Measurements from ENCODE around the gene IQSEC3.

Gene IQSEC3

GRCh38 chr12:84056-84455 is 17.5 kb downstream of the IQSEC3 start:
- no peak for DNase-seq

GRCh38 chr12:85191-85666 is 18.7 kb downstream of the IQSEC3 start:
- DNase-seq: no peak

- DNase-seq: no peak
Observed at GRCh38 chr12:87315-87714, 20.7 kb downstream of the IQSEC3 start.

GRCh38 chr12:87856-88255 is 21.3 kb downstream of the IQSEC3 start:
- DNase-seq: no peak

- DNase-seq: no peak
Observed at GRCh38 chr12:89653-90052, 23.1 kb downstream of the IQSEC3 start.

- DNase-seq: no peak
Observed at GRCh38 chr12:91213-91612, 24.6 kb downstream of the IQSEC3 start.

- no peak for DNase-seq
Observed at GRCh38 chr12:93266-94005, 26.9 kb downstream of the IQSEC3 start.

GRCh38 chr12:96543-96942 is 30.0 kb downstream of the IQSEC3 start:
- no peak for DNase-seq

- peak; percentile 42 for DNase-seq
Observed at GRCh38 chr12:98924-99352, 32.4 kb downstream of the IQSEC3 start.

- no peak for DNase-seq
Observed at GRCh38 chr12:99605-100004, 33.0 kb downstream of the IQSEC3 start.

GRCh38 chr12:101969-102878 is 35.7 kb downstream of the IQSEC3 start:
- DNase-seq: no peak

- peak; percentile 55 for DNase-seq
Observed at GRCh38 chr12:102879-103168, 36.3 kb downstream of the IQSEC3 start.

GRCh38 chr12:103169-103981 is 36.8 kb downstream of the IQSEC3 start:
- no peak for DNase-seq

GRCh38 chr12:104551-105081 is 38.0 kb downstream of the IQSEC3 start:
- DNase-seq: peak; percentile 68

GRCh38 chr12:105696-106095 is 39.1 kb downstream of the IQSEC3 start:
- DNase-seq: no peak

- no peak for DNase-seq
Observed at GRCh38 chr12:106118-106591, 39.6 kb downstream of the IQSEC3 start.

GRCh38 chr12:108594-108993 is 42.0 kb downstream of the IQSEC3 start:
- no peak for DNase-seq

- DNase-seq: no peak
Observed at GRCh38 chr12:109446-109845, 42.9 kb downstream of the IQSEC3 start.

- no peak for DNase-seq
Observed at GRCh38 chr12:109872-110271, 43.3 kb downstream of the IQSEC3 start.

- DNase-seq: no peak
Observed at GRCh38 chr12:111699-112493, 45.3 kb downstream of the IQSEC3 start.

GRCh38 chr12:113347-113746 is 46.8 kb downstream of the IQSEC3 start:
- no peak for DNase-seq

- DNase-seq: no peak
Observed at GRCh38 chr12:114626-115211, 48.2 kb downstream of the IQSEC3 start.
